HT1080 (cell line): Measurements from ENCODE around the gene INHBE. TPM values are rescaled to one million over a fixed set of nuclear protein-coding genes. Genes with fewer than 3 reads are reported as not detected.
A peak's percentile ranks its signal among the peaks of the same experiment; 100 is the strongest.
"Not testable (repeated sequence)": the region's sequence is repeated elsewhere in the genome, so short reads cannot be mapped to it uniquely, and the experiment has no call there.

ENCODE experiments used
- DNase-seq: peaks from one replicate; pipeline ENCODE4 v3.0.0-alpha.2; 2015; ENCODE audit warnings: low read depth
- total RNA-seq: library from RNA; depleted of rRNA; stranded (reverse); fragments of >200 nt; shearing (Covaris generic); gene quantifications from 2 replicates; pipeline ENCODE4 v1.2.3, GENCODE V29; 2014

The INHBE gene
- total RNA-seq, 1 experiment from 2014 or later = 1.4 TPM

DNA sequence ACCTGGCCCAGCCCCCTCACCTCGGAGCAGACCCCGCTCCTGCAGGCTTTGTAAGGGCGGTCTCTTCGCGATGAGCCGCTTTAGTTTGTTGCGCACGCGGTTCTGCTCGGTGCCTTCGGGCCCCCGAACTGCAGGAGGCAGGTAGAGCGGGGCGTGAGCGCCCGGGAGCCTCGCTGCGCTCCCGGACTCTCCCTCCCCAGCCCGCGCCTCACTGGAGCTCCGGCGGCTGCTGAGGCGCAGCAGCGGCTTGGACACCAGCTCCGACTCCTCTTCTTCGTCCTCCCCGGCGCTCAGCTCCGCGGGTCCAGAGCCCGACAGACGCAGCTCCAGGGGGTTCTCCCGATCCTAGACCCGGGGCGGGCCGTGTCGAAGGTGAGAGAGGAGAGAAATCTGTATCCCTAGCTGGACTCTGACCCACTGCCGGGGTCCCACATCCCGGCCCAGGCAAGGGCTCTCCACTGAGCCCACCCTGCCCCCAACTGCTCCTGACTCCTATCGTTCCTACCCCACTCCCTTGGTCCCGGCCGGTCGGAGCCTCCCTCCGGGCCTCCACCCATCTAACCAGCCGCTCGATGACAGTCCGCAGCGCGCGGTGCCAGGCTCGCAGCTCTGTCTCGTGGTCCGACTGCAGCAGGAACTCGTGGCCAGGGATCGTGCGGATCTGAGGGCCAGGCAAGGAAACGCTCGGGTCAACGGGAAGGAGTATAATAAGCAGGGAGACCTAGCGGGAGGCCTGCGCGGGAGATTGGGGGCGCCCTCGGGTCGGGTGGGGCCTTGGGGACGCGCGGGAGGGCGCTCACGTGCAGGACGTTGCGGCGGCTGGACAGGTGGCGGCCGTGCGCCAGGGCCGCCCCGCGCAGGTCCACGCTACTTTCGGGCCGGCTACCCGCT is 20.4 kb downstream of the INHBE start:
- DNase-seq = no peak

DNA sequence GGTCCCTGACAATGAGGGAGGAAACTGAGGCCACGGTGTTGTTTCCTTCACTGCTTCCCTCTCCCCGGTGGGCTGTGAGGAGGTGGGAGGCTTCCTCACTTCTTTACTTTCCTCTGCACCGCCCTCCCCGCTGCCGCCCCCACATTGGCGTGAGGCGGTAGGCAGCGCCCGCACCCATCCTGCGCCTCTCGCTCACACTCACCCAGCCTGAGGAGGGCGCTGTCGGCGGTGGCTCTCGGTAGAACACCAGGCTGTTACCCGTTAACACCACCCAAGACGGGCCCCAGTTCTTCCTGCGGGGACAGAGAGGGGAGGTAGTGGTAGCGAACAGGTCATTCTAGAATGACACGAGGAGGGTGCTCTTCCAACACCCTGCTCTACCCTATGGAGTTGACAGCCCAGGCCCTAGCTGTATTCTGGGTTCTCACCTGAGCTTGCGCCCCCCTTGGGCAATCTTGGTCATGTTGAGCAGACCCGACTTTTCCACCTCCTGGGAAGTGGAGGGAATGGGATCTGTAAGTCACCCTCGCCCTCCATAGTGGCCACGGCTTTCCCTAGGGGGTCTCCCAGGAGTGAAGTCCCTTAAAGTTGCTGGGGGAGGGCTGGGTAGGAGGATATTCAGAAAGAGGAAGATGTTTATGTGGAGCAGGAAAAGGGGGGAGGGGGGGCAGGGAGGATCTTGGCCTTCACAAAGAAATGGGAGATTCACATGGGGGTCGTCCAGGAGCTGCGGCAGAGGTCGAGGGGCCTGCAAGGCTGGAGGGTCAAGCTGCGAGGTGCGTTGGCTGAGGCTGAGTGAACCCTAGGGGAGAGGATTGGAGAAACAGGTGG is 21.3 kb downstream of the INHBE start:
- DNase-seq = no peak

DNA sequence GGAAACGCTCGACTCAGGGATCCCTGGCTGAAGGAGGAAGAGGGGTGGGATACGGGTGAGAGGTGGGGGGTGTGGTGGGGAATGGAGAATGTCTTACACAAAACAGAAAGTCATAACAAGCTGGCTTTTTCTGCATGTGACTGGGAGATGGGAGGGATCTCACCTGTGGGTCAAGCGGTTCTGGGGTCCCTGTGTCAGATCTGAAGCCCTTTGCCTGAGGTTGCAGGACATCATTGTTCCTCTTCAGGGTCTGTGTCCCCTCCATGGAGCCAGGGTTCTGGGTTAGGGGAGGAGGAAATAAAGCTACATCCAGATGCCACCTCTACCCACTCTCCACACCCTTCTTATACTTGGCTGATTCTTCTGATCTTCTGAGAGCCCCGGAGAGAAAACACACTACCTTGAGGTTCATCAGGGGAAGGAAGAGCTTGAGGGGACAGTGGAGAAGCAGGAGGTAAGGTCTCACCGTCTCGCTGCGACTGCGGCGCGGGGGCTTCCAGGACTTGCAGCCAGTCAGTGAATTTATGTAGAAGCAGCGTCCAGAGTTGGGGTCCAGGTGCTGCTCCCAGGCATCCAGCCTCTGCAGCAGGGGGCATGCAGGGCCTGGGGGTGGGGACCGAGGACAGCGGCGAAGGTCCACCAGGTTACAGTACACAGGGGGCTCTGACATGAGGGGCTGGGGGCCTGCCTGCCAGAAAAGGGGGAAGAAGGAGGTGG is 22.0 kb downstream of the INHBE start:
- DNase-seq = no peak

DNA sequence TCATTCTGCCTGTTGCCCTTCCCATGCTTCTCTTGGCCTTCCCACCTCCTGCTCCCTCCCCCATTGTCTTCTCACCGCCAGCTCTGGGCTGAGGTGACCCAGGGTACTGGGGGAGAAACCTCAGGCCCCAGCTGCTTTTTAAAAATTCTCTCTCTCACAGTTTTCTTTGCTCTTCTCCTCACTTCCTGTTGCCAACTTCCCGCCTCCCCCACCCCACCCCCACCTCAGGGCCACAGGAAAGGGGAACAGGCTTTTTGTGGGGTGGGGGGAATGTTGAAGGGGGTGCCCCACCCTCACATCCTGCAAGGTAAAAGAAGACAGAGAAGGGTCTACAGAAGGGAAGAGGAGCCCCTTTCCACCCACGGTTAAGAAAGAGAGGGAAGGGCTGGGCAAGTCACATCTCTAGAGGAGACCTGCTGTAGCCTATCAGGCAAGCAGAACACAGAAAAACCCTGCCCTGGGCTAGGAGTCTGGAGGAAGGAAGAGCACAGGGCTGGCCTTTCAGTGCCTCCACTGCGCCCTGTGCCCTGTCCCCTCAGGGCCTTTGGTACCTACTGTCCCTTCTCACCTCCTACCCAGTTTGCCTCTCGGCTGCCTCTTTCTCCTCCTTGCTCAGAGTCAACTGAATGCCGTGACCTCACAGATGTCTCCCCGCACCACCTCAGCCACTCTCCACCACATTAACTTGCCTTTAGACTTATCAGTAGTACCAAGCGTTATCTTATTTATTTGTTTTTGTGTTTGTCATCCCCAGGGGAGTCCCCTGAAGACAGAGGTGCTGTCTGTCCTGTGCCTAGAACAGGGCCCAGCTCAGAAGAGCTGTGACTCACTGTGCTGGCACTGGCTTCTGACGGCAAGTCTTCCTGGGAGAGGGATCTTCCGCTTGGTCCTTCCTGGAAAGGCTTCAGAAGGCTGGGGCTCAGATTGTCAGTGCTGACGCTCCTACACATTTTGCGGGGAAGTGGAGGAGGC is 22.9 kb downstream of the INHBE start:
- DNase-seq = no peak

DNA sequence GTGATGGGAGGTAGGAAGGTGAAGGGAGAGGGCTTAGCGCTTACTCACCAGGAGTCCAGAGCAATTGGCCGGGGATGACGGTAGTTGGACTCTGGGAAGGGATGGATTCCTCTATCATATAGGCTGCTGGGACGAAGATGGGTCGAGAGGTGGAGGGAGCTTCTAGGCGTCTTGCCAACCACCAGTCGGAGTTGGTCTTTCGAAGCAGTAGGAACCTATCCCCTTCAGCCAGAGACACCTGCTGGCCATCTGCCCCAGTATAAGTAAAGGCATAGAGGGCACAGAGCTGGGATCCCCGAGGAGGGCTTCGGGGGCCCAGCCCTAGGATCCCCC is 23.9 kb downstream of the INHBE start:
- DNase-seq = no peak

DNA sequence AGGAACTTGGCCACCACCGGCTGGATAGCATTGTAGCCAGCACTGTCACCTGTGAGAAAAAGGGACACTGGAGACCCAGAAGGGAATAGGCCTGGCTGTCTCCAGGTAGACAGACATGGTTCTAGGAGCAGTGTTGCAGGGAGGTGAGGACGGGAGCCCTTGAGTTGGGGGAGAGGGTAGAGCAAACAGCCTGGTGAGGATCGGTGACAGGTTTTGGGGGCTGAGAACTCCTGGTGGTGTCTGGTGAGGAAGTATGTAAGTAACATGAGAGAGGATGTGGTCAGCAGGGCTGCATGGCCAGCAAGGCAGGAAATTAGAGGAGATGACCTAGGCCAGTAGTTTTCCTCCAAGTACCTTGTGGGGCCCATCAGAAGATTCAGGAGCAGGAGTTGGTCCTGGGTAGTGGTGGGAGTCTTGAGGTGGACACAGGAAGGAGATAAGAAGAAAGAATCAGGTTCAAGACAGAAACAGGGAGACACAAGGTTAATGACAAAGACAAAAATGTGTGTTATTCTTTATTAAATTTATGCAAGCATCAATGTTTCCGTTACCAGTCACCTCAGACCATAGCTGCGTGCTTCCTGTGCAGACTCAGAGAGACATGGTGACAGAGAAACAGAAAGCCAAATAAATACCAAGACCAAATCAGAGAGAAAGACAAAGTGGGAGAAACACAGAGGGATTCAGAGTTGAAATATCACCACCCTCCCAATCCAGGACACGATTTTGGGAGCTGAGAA is 24.4 kb downstream of the INHBE start, which contains the start of gene ARHGAP9:
Gene ARHGAP9, minus strand, starts transcription at position 491 of the 740 bp plus-strand sequence. Its CDS starts 460 bp downstream, at position 31.
- peak; percentile 75 for DNase-seq

DNA sequence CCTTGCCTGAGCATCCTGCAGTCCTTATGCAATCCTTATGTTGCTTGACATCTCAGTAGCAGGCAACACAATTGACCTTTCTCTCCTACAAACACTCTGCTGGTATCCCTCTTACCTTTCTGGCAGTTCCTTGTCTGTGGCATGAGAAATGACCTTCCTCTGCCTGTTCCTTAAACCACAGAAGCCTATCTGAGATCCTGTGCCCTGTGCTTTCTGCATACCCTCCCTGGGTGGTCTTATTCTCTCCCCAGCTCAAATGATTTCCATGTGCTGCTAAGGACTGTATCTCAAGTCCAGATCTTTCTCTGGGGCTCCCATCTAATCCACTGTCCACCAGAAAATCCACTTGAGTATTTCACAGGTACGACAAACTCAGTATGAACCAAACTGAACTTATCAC is 26.6 kb downstream of the INHBE start:
- no peak for DNase-seq

DNA sequence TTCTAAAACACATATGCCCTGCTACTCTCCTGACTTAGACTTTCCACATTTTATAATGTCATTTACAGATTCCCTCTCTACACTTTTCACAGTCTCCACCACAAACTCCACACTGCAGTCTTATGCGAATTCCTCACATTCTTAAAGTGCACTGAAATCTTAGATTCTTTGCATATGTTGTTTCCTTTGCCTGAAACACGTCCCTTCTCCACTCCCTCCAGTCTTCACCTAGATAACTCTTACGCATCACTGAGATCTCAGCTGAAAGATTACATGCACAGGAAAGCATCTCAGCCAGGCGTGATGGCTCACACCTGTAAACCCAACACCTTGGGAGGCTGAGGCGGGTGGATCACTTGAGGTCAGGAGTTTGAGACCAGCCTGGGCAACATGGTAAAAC is 28.4 kb downstream of the INHBE start:
- DNase-seq = no peak

DNA sequence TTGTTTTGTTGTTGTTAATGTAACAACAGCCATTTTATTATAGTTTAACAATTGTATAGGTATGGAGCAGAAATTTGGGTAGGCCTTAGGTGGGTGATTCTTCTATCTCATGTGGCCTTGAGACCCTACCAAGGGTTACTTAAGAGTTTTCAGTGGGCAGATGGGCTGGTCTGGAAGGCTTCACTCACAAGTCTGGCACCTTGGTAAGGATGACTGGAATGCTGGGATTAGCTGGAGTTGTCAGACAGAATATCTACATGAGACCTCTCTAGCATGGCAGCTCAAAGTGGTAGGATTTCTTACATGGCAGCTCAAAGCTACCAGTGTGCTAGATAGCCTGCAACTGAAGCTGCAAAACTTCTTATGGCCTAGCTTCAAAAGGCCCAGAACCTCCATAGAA is 30.6 kb downstream of the INHBE start:
- no peak for DNase-seq

DNA sequence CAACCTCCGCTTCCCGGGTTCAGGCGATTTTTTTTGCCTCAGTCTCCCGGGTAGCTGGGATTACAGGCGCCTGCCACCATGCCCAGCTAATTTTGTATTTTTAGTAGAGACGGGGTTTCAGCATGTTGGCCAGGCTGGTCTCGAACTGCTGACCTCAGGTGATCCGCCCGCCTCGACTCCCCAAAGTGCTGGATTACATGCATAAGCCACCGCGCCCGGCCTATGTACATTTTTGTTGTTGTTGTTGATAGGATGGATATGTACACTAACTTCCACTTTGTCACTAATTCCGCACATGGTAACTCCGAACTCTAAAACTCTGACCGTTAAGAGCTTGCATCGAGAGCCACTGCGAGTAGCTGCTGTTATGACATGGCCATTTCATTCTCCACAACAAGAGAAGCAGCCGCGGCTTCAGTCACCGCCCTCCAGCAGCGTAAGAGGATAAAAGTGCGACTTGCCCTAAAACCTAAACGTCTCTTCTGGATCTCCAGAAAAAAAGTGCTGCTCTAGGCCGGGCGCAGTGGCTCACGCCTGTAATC is 32.0 kb downstream of the INHBE start:
- DNase-seq = no peak

DNA sequence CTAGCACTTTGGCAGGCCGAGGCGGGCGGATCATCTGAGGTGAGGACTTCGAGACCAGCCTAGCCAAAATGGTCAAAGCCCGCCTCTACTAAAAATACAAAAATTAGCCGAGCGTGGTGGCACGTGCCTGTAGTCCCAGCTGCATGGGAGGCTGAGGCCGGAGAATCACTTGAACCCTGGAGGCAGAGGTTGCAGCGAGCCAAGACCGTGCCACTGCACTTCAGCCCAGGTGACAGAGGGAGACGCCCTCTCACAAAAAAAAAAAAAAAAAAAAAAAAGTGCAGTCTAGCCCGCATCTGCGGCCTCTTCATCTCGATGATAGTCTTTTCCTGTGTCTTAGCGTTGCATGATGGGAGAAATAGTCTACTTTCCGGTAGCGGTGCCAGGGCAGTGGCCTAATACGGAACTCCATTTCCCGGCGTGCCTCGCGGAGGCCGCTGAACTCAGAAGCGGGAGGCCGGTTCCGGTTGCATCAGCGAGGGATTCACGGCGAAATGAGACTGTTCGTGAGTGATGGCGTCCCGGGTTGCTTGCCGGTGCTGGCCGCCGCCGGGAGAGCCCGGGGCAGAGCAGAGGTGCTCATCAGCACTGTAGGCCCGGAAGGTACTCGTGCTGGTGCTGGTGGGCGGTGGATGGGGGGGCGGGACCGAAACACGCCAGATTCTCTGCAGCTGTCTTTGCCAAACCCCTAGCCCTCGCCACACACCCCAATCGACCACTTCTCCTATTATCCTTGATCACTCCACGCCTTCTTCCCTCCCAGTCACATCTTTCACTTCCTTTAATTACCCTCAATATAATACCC is 32.7 kb downstream of the INHBE start, which contains the start of gene MARS1:
Gene MARS1, plus strand, starts transcription at position 472 of the 805 bp plus-strand sequence. Its CDS starts 23 bp downstream, at position 495.
- DNase-seq = peak; percentile 97

DNA sequence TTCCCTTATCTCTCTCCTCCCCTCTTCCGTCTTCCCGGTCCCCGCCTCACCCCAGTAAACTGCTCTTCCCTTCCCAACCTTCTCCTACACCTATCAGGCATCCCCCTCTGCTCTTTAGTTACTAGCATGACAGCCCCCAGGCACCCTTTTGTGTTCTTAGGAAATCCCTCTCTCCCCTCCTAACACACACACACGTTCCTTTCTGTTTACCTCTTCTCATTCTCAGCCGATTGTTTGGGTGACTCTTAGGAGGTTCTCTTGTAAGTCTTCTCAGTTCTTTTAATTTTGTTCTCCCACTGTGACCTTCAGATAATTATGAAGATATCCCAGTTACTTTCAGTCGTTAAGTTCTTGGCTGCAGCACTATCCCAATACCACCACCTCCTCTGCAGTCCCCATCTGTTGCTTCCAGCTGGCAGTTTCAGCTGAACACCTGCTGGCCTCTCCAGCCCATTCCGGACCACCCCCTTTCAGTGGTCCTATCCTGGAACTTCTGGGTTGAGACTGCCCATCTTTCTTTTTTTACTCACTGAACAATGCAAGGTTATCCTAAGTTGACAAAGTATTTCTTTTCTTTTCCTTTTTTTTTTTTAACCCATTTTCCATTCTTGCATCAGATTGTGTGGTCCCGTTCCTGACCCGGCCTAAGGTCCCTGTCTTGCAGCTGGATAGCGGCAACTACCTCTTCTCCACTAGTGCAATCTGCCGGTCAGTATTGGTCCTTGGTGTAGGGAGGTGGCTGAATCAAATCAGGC is 33.5 kb downstream of the INHBE start:
- no peak for DNase-seq

DNA sequence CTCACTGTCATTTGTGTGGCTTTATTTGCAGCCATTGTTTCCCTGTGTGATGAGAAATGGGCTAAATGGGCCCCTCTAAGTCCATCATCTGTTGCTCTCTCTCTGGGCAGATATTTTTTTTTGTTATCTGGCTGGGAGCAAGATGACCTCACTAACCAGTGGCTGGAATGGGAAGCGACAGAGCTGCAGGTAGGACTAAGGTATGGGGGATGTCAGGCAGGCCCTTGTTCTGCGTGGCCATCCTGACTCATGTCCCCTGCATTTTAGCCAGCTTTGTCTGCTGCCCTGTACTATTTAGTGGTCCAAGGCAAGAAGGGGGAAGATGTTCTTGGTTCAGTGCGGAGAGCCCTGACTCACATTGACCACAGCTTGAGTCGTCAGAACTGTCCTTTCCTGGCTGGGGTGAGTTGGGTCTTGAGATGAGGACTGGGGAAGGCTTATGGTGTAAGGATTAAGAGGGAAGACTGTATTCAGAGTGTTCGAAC is 34.1 kb downstream of the INHBE start:
- peak; percentile 50 for DNase-seq

DNA sequence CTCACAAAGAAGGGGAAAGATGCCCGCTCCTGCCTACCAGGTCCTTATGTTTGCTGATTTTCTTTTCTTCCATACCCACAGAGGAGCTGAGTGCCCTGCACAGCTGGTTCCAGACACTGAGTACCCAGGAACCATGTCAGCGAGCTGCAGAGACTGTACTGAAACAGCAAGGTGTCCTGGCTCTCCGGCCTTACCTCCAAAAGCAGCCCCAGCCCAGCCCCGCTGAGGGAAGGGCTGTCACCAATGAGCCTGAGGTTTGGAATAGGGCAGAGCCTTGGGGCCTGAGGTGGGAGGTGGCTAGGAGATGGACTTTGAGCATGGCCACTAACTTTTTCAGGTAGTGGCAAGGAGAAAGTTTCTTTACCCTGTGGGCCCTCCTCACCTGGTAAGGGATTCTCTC is 35.0 kb downstream of the INHBE start:
- DNase-seq = no peak

DNA sequence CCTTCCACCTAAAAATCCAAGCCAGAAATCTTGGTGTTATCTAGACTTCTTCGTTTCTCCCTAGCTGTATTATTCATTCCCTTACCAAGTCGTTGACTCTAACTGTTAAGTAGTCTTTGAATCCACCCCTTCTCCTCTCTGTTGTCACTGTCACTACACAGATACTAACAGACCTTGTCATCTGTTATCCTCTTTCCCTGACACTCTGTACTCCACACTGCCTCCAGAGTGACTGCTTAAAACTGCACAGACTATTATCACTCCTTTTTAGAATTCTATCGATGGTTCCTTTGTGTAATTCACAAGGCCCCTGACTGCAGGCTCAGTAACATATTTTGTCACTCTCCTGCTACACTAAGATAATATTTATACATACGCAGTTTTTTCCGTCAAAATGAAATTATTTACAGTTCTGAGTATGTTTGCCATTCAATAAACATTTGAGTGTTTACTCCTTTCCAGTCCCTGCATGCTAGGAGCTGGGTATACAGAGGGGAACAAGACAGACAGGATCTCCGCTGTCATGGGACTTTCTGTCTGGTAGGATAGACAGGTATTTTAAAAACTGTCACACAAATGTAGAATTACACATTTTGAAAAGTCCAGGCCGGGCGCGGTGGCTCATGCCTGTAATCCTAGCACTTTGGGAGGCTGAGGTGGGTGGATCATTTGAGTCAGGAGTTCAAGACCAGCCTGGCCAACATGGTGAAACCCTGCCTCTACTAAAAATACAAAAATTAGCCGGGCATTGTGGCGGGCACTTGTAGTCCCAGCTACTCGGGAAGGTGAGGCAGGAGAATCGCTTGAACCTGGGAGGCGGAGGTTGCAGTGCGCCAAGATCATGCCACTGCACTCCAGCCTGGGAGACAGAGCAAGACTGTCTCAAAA is 36.5 kb downstream of the INHBE start:
- no peak for DNase-seq

DNA sequence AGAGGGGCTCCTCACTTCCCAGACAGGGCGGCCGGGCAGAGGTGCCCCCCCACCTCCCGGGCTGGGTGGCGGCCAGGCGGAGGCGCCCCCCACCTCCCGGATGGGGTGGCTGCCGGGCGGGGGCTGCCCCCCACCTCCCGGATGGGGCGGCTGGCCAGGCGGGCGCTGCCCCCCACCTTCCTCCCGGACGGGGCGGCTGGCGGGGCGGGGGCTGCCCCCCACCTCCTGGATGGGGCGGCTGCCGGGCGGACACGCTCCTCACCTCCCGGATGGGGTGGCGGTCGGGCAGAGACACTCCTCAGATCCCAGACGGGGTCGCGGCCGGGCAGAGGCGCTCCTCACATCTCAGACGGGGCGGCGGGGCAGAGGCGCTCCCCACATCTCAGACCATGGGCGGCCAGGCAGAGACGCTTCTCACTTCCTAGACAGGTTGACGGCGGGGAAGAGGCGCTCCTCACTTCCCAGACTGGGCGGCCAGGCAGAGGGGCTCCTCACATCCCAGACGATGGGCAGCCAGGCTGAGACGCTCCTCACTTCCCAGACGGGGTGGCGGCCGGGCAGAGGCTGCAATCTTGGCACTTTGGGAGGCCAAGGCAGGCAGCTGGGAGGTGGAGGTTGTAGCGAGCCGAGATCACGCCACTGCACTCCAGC is 40.1 kb downstream of the INHBE start:
- DNase-seq = not testable (repeated sequence)
